NCI-H1105 (cell line): ENCODE data around the gene IL17B.

Experiments
- DNase-seq: peaks from one replicate; lab custom pipeline; 2025; lab: John Stamatoyannopoulos, UW

The IL17B gene

GRCh38 chr5:149379177-149379761 lies at the start of gene IL17B:
TSS of gene IL17B (minus strand) at chr5:149379292. CDS start at chr5:149379225, 67 bp downstream.
- no peak for DNase-seq

GRCh38 chr5:149428032-149428431 lies 48.9 kb upstream of the IL17B start:
- DNase-seq, result no peak

- DNase-seq, result no peak
Measured at GRCh38 chr5:149427374-149427773, 48.3 kb upstream of the IL17B start.

- DNase-seq, result no peak
Measured at GRCh38 chr5:149426931-149427330, 47.8 kb upstream of the IL17B start.

- DNase-seq, result no peak
Measured at GRCh38 chr5:149425729-149426128, 46.6 kb upstream of the IL17B start.

GRCh38 chr5:149424371-149425315 lies 45.6 kb upstream of the IL17B start:
- DNase-seq, result no peak

GRCh38 chr5:149423794-149424268 lies 44.7 kb upstream of the IL17B start:
- no peak for DNase-seq

- no peak for DNase-seq
Measured at GRCh38 chr5:149423049-149423793, 44.1 kb upstream of the IL17B start.

- DNase-seq, result no peak
Measured at GRCh38 chr5:149422366-149423048, 43.4 kb upstream of the IL17B start.

GRCh38 chr5:149421834-149422233 lies 42.7 kb upstream of the IL17B start:
- no peak for DNase-seq

- DNase-seq, result no peak
Measured at GRCh38 chr5:149421372-149421685, 42.2 kb upstream of the IL17B start.

GRCh38 chr5:149420545-149421371 lies 41.7 kb upstream of the IL17B start:
- no peak for DNase-seq

- DNase-seq, result no peak
Measured at GRCh38 chr5:149419859-149420544, 40.9 kb upstream of the IL17B start.

GRCh38 chr5:149419532-149419858 lies 40.4 kb upstream of the IL17B start:
- no peak for DNase-seq

- no peak for DNase-seq
Measured at GRCh38 chr5:149418910-149419531, 39.9 kb upstream of the IL17B start.

GRCh38 chr5:149417711-149418368 lies 38.7 kb upstream of the IL17B start:
- DNase-seq, result no peak

GRCh38 chr5:149416987-149417710 lies 38.1 kb upstream of the IL17B start:
- no peak for DNase-seq

- no peak for DNase-seq
Measured at GRCh38 chr5:149415066-149415967, 36.2 kb upstream of the IL17B start.
